Endothelial cell of umbilical vein (primary cell): ENCODE data around the gene ZIC5.

Source experiments
- EZH2 ChIP-seq: IDR thresholded peaks from 2 replicates; pipeline ENCODE4 v1.6.1; 2012; ENCODE audit warnings: borderline replicate concordance, low read depth, mild to moderate bottlenecking, moderate library complexity, low read length, inconsistent platforms; ENCODE audit not compliant: severe bottlenecking
- JUN ChIP-seq: IDR thresholded peaks from 2 replicates; pipeline ENCODE4 v1.6.1; 2011; ENCODE audit warnings: borderline replicate concordance, low read depth; ENCODE audit not compliant: insufficient read length, insufficient read depth
- MYC ChIP-seq: IDR thresholded peaks from one replicate; pipeline ENCODE4 v1.6.1; 2011; ENCODE audit warnings: mild to moderate bottlenecking, low read depth, low read length
- POLR2A ChIP-seq: IDR thresholded peaks from 2 replicates; pipeline ENCODE4 v1.6.1; 2012; ENCODE audit warnings: low read depth, mild to moderate bottlenecking, control low read depth, low read length
- POLR2AphosphoS5 ChIP-seq: IDR thresholded peaks from 2 replicates; pipeline ENCODE4 v1.6.1; 2012; ENCODE audit warnings: low read depth, mild to moderate bottlenecking, control low read depth, low read length, moderate library complexity; ENCODE audit not compliant: insufficient read depth
- TF ChIP-seq, protein P1 (sequence below), 2 donors: IDR thresholded peaks; 1 replicate in 1 of 2; 2 replicates in 1 of 2; pipeline ENCODE4 v1.5.1; 2011; ENCODE audit warnings: low read length in 2 of 2, mild to moderate bottlenecking in 2 of 2, moderate library complexity in 2 of 2, control low read depth in 1 of 2, inconsistent platforms in 1 of 2, low read depth in 1 of 2; ENCODE audit not compliant: insufficient read depth in 1 of 2; ENCODE audit errors: extremely low read depth in 1 of 2

GRCh38 chr13:99972190-99972731, 694 bp upstream of the ZIC5 start:
- TF ChIP-seq, protein P1, sequence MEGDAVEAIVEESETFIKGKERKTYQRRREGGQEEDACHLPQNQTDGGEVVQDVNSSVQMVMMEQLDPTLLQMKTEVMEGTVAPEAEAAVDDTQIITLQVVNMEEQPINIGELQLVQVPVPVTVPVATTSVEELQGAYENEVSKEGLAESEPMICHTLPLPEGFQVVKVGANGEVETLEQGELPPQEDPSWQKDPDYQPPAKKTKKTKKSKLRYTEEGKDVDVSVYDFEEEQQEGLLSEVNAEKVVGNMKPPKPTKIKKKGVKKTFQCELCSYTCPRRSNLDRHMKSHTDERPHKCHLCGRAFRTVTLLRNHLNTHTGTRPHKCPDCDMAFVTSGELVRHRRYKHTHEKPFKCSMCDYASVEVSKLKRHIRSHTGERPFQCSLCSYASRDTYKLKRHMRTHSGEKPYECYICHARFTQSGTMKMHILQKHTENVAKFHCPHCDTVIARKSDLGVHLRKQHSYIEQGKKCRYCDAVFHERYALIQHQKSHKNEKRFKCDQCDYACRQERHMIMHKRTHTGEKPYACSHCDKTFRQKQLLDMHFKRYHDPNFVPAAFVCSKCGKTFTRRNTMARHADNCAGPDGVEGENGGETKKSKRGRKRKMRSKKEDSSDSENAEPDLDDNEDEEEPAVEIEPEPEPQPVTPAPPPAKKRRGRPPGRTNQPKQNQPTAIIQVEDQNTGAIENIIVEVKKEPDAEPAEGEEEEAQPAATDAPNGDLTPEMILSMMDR (IDR thresholded peaks at IDR 0.05; ENCODE audit: extremely low read depth in 1 of 2, insufficient read depth in 1 of 2, low read depth in 1 of 2, low read length in 2 of 2) = no peak
- TF ChIP-seq POLR2AphosphoS5 (no peak), MYC (no peak), JUN (no peak), POLR2A (no peak), EZH2 (no peak)
